ENCODE measurements around the gene PTDSS2. TPM values are rescaled to one million over a fixed set of nuclear protein-coding genes. Genes with fewer than 3 reads are reported as not detected.

The PTDSS2 gene
- total RNA-seq, 1 experiment from 2014 or later, result 49.5 TPM

GRCh38 chr11:504994-505344 is 54.9 kb downstream of the PTDSS2 start:
- Mint-ChIP-seq H3K36me3 (peaks cover 13% of the 10 kb centered on the region), H3K4me1 (peaks cover 12% of the 10 kb centered on the region)

More at GRCh38 chr11:504994-505344, 54.9 kb downstream of the PTDSS2 start:
- ATAC-seq, result no peak
- TF ChIP-seq JUN (CRISPR knock-in tag; IDR thresholded peaks at IDR 0.05), result no peak
- no peak for TF ChIP-seq PREB (CRISPR knock-in tag; IDR thresholded peaks at IDR 0.05; ENCODE audit: borderline replicate concordance)
- no peak for TF ChIP-seq ETV6 (CRISPR knock-in tag; IDR thresholded peaks at IDR 0.05)
- TF ChIP-seq SMAD4 (CRISPR knock-in tag; IDR thresholded peaks at IDR 0.05), result no peak
- TF ChIP-seq TEAD4 (CRISPR knock-in tag; IDR thresholded peaks at IDR 0.05), result no peak
- TF ChIP-seq GRHL2 (CRISPR knock-in tag; IDR thresholded peaks at IDR 0.05; ENCODE audit: insufficient replicate concordance, severe bottlenecking), result no peak
- no peak for TF ChIP-seq IRF1 (CRISPR knock-in tag; IDR thresholded peaks at IDR 0.05)
- TF ChIP-seq STAT6 (CRISPR knock-in tag; conservative IDR thresholded peaks at IDR 0.05; ENCODE audit: low read depth), result no peak
- TF ChIP-seq ARID4B (CRISPR knock-in tag; IDR thresholded peaks at IDR 0.05; ENCODE audit: borderline replicate concordance), result no peak
- Mint-ChIP-seq H3K27ac (no peak overlapping the region), H3K9me3 (no peaks in the 10 kb centered on the region), H3K27me3 (ENCODE audit: low read depth) (no peaks in the 10 kb centered on the region; the same call in 1 of the 2 replicates), H3K4me3 (peak overlapping the region; percentile 93)
- DNase-seq (ENCODE audit: low spot score), result no peak
- ChIA-PET CTCF (interaction anchor here (1.0 to 2.1 kb wide), 3 partner anchors 14 to 254 kb away, joined by 3 to 17 read pairs (median 4); partner anchors contain the start of gene PTDSS2), POLR2A (interaction anchor here (0.6 kb wide), 1 partner anchor 8 kb away, joined by 3 read pairs; no protein-coding TSS in a partner anchor)
